ENCODE data around the gene HECTD4. TPM values are rescaled to one million over a fixed set of nuclear protein-coding genes. Genes with fewer than 3 reads are reported as not detected.

Gene HECTD4
- total RNA-seq, 1 experiment from 2014 or later, result 51.3 TPM

GRCh38 chr12:112294793-112295192 lies 87.4 kb downstream of the HECTD4 start:
- Histone ChIP-seq H3K4me1 (ENCODE audit: control insufficient read depth, insufficient read depth, low read length) (no peaks in the 10 kb centered on the region), H3K27me3 (ENCODE audit: control insufficient read depth, insufficient read depth, low read length) (no peaks in the 10 kb centered on the region), H3K27ac (ENCODE audit: low read length) (no peak overlapping the region), H3K9me3 (ENCODE audit: control insufficient read depth, insufficient read depth, low read depth, low read length) (no peaks in the 10 kb centered on the region), H3K36me3 (ENCODE audit: control insufficient read depth, insufficient read depth, low read length) (no peaks in the 10 kb centered on the region), H3K4me3 (ENCODE audit: low read depth in 2 of 2, low read length in 2 of 2) (no peak overlapping the region)
- in situ Hi-C loops (cut with HindIII; ENCODE audit: low pct_unique_long_range_greater_than_20kb, low sequenced_read_pairs) (no loop called here), intact Hi-C loops (cut with micrococcal nuclease; ENCODE audit: unreplicated experiment) (no loop called here)
- TF ChIP-seq POLR2AphosphoS5 (IDR thresholded peaks at IDR 0.05; ENCODE audit: low read depth, low read length), result no peak
- TF ChIP-seq REST (IDR thresholded peaks at IDR 0.05; ENCODE audit: insufficient read depth in 1 of 2, low read depth in 2 of 2, low read length in 1 of 2), result no peak
- no peak for TF ChIP-seq SIN3A (IDR thresholded peaks at IDR 0.05; ENCODE audit: borderline replicate concordance, insufficient read depth, low read depth, low read length)
- ChIA-PET POLR2A (no interaction called here), CTCF (interaction anchor here (0.5 to 0.7 kb wide), 2 partner anchors 89 to 135 kb away, joined by 3 read pairs; no protein-coding TSS in a partner anchor)
- no TSS peak for BruUV-seq (replicated peaks)
- DNase-seq (ENCODE audit: low read depth, low spot score) (no peak), ATAC-seq (no peak)

- no peaks in the 10 kb centered on the region; the same call in 1 of the 2 replicates for H3K9me3 ChIP-seq (ENCODE audit: control insufficient read depth, insufficient read depth, low read depth, low read length)
- no TSS peak for BruUV-seq (replicated peaks)
- ChIA-PET POLR2A (no interaction called here), CTCF (no interaction called here)
- DNase-seq (ENCODE audit: low read depth, low spot score) (no peak), ATAC-seq (no peak)
- no peak overlapping the region for H3K4me3 ChIP-seq (ENCODE audit: low read depth in 2 of 2, low read length in 2 of 2)
- no peaks in the 10 kb centered on the region for H3K27me3 ChIP-seq (ENCODE audit: control insufficient read depth, insufficient read depth, low read length)
- in situ Hi-C loops (cut with HindIII; ENCODE audit: low pct_unique_long_range_greater_than_20kb, low sequenced_read_pairs), result no loop called here
- TF ChIP-seq REST (IDR thresholded peaks at IDR 0.05; ENCODE audit: insufficient read depth in 1 of 2, low read depth in 2 of 2, low read length in 1 of 2), result no peak
- TF ChIP-seq TCF7L2 (IDR thresholded peaks at IDR 0.05; ENCODE audit: low read depth, low read length), result no peak
- no peak for TF ChIP-seq SIN3A (IDR thresholded peaks at IDR 0.05; ENCODE audit: borderline replicate concordance, insufficient read depth, low read depth, low read length)
- no peak for TF ChIP-seq CTCF (IDR thresholded peaks at IDR 0.05)
- no peak for TF ChIP-seq POLR2AphosphoS5 (IDR thresholded peaks at IDR 0.05; ENCODE audit: low read depth, low read length)
- no peaks in the 10 kb centered on the region for H3K4me1 ChIP-seq (ENCODE audit: control insufficient read depth, insufficient read depth, low read length)
- intact Hi-C loops (cut with micrococcal nuclease; ENCODE audit: unreplicated experiment), result no loop called here
- no peaks in the 10 kb centered on the region for H3K36me3 ChIP-seq (ENCODE audit: control insufficient read depth, insufficient read depth, low read length)
- no peak overlapping the region for H3K27ac ChIP-seq (ENCODE audit: low read length)
Measured at GRCh38 chr12:112288638-112289037, 93.6 kb downstream of the HECTD4 start.

All from Panc1 (cell line).